ENCODE data around the gene PRDX5.

DNA sequence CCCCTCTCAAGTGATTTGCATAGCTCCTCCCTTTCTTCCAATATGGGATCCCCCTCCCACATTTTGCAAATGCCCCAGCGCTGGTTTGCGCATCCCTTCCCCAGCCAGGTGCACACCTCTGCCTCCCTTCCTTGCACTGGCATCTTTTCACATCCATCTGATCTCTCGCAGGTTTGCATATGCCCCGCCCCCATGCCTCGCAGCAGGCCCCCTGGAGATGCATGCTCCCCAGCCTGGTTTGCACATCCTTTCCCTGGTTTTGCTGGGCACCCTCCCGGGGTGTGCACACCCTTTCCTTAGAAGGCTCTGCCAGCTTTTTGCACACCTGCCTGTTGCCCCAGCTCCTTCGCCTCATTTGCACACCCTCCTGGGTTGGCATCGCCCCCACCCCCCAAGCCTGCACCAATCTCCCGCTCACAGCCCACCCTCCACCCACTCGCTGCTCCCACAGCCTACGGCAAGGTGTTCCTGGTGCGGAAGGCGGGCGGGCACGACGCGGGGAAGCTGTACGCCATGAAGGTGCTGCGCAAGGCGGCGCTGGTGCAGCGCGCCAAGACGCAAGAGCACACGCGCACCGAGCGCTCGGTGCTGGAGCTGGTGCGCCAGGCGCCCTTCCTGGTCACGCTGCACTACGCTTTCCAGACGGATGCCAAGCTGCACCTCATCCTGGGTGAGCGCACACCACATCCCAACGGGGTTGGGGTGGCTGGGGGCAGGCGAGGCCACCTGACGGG lies 42.0 kb downstream of the PRDX5 start:
- TF ChIP-seq EZH2phosphoT487 (IDR thresholded peaks at IDR 0.05; ENCODE audit: insufficient read depth, low read depth) (no peak), EZH2 (IDR thresholded peaks at IDR 0.05; ENCODE audit: insufficient read depth, poor library complexity, severe bottlenecking) (no peak)

Data from GM23248 (cell line).